Activated CD8-positive, alpha-beta memory T cell treated with anti-CD3 and anti-CD28 coated beads for 1 hour (primary cell): ENCODE data around the gene IPMK.
"Not testable (repeated sequence)": the region's sequence is repeated elsewhere in the genome, so short reads cannot be mapped to it uniquely, and the experiment has no call there.

Experiments used
- DNase-seq, 2 donors: peaks; one replicate each; pipeline ENCODE4 v3.0.0-alpha.2; 2020; ENCODE audit warnings: low read depth in 1 of 2; ENCODE audit errors: extremely low read depth in 1 of 2

IPMK gene

DNA sequence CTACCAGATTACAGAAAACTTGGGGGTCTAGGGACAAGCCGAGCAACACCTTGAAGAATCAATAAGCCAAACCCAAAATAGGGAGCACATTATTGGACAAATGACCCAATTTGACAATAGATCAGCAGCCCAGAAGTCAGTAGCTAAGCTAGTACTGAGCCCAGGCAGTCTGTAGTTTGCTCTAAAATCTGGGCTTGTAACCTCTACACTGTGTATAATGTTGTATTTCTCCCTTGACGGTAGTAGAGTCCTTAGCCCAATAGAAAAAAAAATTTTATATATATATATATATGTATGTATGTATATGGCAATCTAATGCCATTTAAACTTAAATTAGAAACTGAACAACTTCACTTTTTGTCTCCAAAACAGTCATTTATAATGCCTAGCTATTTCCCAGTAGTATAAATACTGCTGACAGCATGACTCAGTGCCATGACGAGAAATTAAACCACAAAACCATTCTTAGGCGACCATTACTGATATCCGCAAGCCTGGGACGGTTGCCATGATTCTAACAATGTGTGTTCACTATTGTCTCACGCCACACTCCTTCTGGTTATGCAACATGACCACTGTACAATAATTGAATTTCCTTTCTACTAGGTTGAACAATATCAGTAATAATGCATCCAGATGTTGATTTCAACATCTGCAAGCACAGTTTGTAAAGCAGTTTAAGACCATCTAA, 110.5 kb downstream of the IPMK start:
- DNase-seq, result no peak

DNA sequence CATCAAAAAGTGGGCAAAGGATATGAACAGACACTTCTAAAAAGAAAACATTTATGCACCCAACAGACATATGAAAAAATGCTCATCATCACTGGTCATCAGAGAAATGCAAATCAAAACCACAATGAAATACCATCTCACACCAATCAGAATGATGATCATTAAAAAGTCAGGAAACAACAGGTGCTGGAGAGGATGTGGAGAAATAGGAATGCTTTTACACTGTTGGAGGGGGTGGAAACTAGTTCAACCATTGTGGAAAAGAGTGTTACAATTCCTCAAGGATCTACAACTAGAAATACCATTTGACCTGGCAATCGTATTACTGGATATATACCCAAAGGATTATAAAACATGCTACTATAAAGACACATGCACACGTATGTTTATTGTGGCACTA, 111.8 kb downstream of the IPMK start:
- not testable (repeated sequence) for DNase-seq

DNA sequence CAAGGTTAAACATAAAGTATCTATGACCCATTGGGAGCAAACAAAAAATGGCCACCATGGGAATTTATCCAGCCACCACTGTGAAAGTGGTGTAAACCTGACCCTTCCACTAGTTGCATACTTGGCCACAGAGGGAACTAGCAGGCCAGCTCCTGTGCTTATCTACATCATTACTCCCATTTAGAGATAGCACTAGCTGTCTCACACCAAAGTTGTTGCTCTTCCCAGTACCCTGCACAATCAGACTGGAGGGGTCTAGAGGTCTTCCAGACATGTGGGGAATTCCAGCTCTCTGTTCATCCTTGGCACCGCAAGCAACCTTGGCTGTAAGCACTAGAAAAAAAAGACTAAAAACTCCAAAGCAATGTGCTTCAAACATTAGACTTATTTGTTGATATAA, 113.9 kb downstream of the IPMK start:
- no peak for DNase-seq

DNA sequence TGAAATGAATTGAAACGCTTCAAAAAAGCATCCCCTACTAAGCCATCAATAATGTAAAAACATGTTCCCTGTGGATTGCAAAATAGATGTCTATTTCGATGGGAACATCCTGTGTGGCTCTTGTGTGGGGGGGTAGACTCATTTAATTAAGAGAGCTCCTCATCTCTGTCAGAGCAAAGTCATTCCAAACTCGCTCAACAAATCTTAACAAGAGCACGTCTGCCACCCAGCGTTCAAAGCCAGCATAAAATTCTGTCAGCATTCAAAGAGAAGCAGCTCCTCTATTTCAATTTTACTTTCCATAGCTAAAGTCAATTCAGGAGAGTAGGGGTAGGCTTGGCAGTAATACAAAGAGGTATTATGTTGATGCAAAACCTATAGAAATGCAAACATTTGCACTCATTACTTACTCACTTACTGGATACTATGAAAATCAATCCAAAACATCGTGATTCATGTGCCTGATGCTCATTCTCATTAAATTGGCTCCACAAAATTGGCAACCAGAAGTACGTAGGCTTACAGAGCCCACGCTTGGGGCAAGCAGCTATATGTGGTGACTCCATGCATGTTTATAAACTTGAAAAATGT, 114.9 kb downstream of the IPMK start:
- DNase-seq, result no peak

DNA sequence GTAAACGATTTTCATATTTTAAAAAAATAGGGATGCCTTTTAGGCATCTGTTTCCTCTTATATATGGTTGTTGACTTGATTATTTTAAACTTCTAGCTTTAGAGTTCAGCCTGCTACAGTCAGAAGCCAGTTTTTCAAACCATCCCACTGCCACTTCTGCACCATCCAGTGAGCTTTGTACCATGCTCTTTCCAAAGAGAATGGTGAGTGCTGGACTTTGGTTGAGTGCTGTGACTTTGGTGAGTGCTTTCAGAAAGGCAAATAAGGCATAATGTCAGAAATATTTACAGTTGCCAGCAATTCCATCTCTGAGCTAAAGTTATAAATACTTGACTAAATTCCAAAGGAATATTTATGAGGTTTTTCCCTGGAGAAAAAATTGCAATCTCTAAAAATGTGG, 117.4 kb downstream of the IPMK start:
- DNase-seq, result no peak

DNA sequence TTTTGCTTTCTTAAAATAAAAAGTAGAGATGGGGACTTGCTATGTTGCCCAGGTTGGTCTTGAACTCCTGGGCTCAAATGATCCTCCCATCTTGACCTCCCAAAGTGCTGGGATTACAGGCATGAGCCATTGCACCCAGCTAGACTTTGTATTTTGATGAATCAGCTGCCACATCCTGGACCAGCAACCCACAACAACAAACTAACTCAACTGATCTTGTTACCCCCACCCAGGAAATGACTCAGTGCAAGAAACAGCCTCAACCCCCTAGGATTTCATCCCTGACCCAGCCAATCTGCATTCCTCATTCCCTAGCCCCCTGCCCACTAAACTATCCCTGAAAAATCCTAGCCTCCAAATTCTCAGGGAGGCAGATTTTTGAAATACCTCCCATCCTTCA, 123.8 kb downstream of the IPMK start:
- DNase-seq, result no peak
